Liver (tissue), 9 donors: ENCODE measurements around the gene MIB2. TPM values are rescaled to one million over a fixed set of nuclear protein-coding genes. Genes with fewer than 3 reads are reported as not detected.

ENCODE experiments used
- DNase-seq: peaks from one replicate; pipeline ENCODE4 v3.0.0-alpha.2; 2017; ENCODE audit warnings: low spot score
- H3K27ac ChIP-seq, 2 donors: one replicate each; pipeline ENCODE4 v1.7.0; 2013; ENCODE audit warnings: inconsistent platforms in 2 of 2, low read length in 2 of 2, control low read depth in 1 of 2, low read depth in 1 of 2, mild to moderate bottlenecking in 1 of 2
- H3K27me3 ChIP-seq, 4 donors: one replicate each; pipeline versions ENCODE4 v1.6.1 to v1.7.0; 2013; ENCODE audit warnings: low read length in 3 of 4, inconsistent platforms in 1 of 4, mild to moderate bottlenecking in 1 of 4, moderate library complexity in 1 of 4; ENCODE audit not compliant: control insufficient read depth in 4 of 4, insufficient read depth in 4 of 4
- H3K36me3 ChIP-seq, 4 donors: one replicate each; pipeline versions ENCODE4 v1.6.1 to v1.7.0; 2013; ENCODE audit warnings: low read length in 3 of 4, mild to moderate bottlenecking in 3 of 4, low read depth in 1 of 4, moderate library complexity in 1 of 4; ENCODE audit not compliant: control insufficient read depth in 4 of 4, insufficient read depth in 3 of 4
- H3K4me1 ChIP-seq, 4 donors: one replicate each; pipeline versions ENCODE4 v1.6.1 to v1.7.0; 2013; ENCODE audit warnings: low read length in 3 of 4, mild to moderate bottlenecking in 3 of 4, moderate library complexity in 1 of 4; ENCODE audit not compliant: control insufficient read depth in 4 of 4, insufficient read depth in 4 of 4
- H3K4me3 ChIP-seq, 3 donors: one replicate each; pipeline versions ENCODE4 v1.6.1 to v1.7.0; 2013; ENCODE audit warnings: low read length in 3 of 3, control low read depth in 1 of 3, low read depth in 1 of 3, mild to moderate bottlenecking in 1 of 3
- H3K9ac ChIP-seq, 2 donors: one replicate each; pipeline ENCODE4 v1.7.0; 2013; ENCODE audit warnings: low read length in 2 of 2, mild to moderate bottlenecking in 2 of 2, moderate library complexity in 2 of 2, control low read depth in 1 of 2, low read depth in 1 of 2
- H3K9me3 ChIP-seq, 4 donors: one replicate each; pipeline versions ENCODE4 v1.6.1 to v1.7.0; 2013; ENCODE audit warnings: low read length in 3 of 4; ENCODE audit not compliant: control insufficient read depth in 4 of 4
- EGR1 ChIP-seq, 2 donors: IDR thresholded peaks; 2 replicates each; pipeline ENCODE4 v1.6.1; 2016 to 2018; ENCODE audit warnings: antibody characterized with exemption in 2 of 2, low read depth in 2 of 2
- FOXA1 ChIP-seq: IDR thresholded peaks from 2 replicates; pipeline ENCODE4 v1.6.1; 2016; ENCODE audit warnings: antibody characterized with exemption
- HNF4G ChIP-seq: IDR thresholded peaks from 2 replicates; pipeline ENCODE4 v1.6.1; 2016; ENCODE audit warnings: antibody characterized with exemption
- NR2F2 ChIP-seq: IDR thresholded peaks from 2 replicates; pipeline ENCODE4 v1.6.1; 2016; ENCODE audit warnings: antibody characterized with exemption
- TAF1 ChIP-seq: conservative IDR thresholded peaks from 2 replicates; pipeline ENCODE4 v1.6.1; 2016; ENCODE audit warnings: antibody characterized with exemption, mild to moderate bottlenecking
- WGBS: extraction: QIAGEN DNeasy Blood & Tissue Kit; methylation state at CpG from one replicate; pipeline ENCODE4 v1.1.7; 2013; 5-methylcytosine and 5-hydroxymethylcytosine counted together
- polyA plus RNA-seq, 2 donors: library from polyadenylated mRNA; stranded (reverse) in 1 of 2; unstranded in 1 of 2; fragments of 200-250 nt in 1 of 2; fragments of >200 nt in 1 of 2; fragmentation: Nextera tagmentation in 1 of 2; extraction: Ambion mirVana in 1 of 2; gene quantifications; one replicate each; pipeline versions ENCODE4 v1.2.1 to v1.2.3, GENCODE V29; 2013 to 2015
- total RNA-seq, 2 donors: library from RNA; depleted of rRNA; stranded (reverse); fragments of >200 nt; gene quantifications; one replicate each; pipeline ENCODE4 v1.2.3, GENCODE V29; 2014
- TF ChIP-seq, protein P1 (sequence below): IDR thresholded peaks from 2 replicates; pipeline ENCODE4 v1.6.1; 2016; ENCODE audit warnings: antibody characterized with exemption, mild to moderate bottlenecking
- TF ChIP-seq, protein P2 (sequence below): IDR thresholded peaks from 2 replicates; pipeline ENCODE4 v1.6.1; 2016; ENCODE audit warnings: antibody characterized with exemption
- TF ChIP-seq, protein P3 (sequence below): IDR thresholded peaks from 2 replicates; pipeline ENCODE4 v1.6.1; 2016; ENCODE audit warnings: antibody characterized with exemption
- TF ChIP-seq, protein P4 (sequence below): fragments of 150-350 bp; IDR thresholded peaks from 2 replicates; pipeline ENCODE4 v1.5.1; 2017; ENCODE audit warnings: improper control_type of control experiment, low read depth, low read length; ENCODE audit not compliant: missing input control
- donor health status: healthy.
- donor health status: healthy.
- donor health status: healthy.
- donor health status: healthy.
- donor health status: healthy.

MIB2 gene
- total and polyA plus RNA-seq, 4 donors, result 9.8 to 33.0 (median 19.2) TPM

DNA sequence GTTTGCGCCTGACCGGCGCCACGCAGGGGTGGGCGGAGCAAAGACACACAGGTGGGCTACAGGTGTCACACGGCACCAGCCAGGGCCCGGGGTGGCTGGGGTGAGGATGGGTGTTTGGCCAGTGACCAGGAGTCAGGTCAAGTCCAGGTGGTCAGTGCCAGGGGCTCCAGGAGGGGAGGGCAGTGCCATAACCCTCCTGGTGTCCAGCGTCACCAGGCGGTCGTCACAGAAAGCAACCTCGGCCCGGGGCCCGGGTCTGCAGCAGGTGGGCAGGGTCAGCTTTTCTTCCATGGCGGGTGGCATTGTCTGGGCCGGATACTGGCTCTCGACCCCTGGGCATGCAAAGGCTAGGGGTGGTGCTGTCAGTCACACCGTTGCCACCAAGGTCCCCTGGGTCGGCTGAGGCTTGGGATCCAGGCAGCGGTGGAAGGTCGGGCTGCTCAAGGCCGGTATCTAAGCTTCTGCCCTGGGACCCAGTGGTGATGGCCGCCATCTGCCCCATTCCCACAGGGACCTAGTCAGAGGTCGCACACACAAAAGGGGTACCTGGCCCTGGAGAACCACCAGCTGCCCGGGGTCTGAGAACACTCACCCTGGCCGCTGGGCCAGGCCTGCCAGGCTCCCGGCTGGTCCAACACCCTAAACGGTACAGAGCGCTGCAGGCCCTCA, 17.1 kb upstream of the MIB2 start (continued):
- TF ChIP-seq, protein P1, sequence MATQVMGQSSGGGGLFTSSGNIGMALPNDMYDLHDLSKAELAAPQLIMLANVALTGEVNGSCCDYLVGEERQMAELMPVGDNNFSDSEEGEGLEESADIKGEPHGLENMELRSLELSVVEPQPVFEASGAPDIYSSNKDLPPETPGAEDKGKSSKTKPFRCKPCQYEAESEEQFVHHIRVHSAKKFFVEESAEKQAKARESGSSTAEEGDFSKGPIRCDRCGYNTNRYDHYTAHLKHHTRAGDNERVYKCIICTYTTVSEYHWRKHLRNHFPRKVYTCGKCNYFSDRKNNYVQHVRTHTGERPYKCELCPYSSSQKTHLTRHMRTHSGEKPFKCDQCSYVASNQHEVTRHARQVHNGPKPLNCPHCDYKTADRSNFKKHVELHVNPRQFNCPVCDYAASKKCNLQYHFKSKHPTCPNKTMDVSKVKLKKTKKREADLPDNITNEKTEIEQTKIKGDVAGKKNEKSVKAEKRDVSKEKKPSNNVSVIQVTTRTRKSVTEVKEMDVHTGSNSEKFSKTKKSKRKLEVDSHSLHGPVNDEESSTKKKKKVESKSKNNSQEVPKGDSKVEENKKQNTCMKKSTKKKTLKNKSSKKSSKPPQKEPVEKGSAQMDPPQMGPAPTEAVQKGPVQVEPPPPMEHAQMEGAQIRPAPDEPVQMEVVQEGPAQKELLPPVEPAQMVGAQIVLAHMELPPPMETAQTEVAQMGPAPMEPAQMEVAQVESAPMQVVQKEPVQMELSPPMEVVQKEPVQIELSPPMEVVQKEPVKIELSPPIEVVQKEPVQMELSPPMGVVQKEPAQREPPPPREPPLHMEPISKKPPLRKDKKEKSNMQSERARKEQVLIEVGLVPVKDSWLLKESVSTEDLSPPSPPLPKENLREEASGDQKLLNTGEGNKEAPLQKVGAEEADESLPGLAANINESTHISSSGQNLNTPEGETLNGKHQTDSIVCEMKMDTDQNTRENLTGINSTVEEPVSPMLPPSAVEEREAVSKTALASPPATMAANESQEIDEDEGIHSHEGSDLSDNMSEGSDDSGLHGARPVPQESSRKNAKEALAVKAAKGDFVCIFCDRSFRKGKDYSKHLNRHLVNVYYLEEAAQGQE, result no peak
- TF ChIP-seq HNF4G (no peak), NR2F2 (no peak)
- TF ChIP-seq, protein P2, sequence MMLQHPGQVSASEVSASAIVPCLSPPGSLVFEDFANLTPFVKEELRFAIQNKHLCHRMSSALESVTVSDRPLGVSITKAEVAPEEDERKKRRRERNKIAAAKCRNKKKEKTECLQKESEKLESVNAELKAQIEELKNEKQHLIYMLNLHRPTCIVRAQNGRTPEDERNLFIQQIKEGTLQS, result no peak
- TF ChIP-seq, protein P3, sequence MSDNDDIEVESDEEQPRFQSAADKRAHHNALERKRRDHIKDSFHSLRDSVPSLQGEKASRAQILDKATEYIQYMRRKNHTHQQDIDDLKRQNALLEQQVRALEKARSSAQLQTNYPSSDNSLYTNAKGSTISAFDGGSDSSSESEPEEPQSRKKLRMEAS, result no peak

DNA sequence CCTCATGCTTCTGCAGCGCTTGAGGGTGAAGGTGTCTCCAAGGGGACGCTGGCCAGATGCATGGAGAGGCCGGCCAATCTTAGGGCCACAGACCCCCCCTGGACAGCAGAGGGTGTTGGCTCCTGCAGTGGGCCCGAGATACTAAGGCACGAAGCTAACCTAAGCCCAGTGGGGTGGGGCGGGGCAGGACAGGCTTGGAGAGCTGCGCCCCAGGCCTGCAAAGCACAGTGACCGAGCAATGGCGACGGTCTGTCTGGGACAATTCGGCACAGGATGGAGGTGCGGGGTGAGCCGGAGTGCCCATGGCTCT, 16.6 kb upstream of the MIB2 start:
- no peak overlapping the region for H3K9ac ChIP-seq
- no peak overlapping the region for H3K27ac ChIP-seq
- 79% methylated on average over 13 of the region's 13 CpGs for WGBS
- H3K4me3 ChIP-seq, result no peak overlapping the region
- H3K9me3 ChIP-seq, result no peaks in the 10 kb centered on the region
- no peaks in the 10 kb centered on the region for H3K36me3 ChIP-seq
- TF ChIP-seq HNF4G, result no peak
- TF ChIP-seq, protein P3, result no peak
- TF ChIP-seq TAF1, result no peak
- TF ChIP-seq FOXA1, result no peak
- TF ChIP-seq, protein P1, result no peak
- no peak for TF ChIP-seq EGR1 (IDR thresholded peaks at IDR 0.05; ENCODE audit: low read depth in 2 of 2)
- TF ChIP-seq, protein P2, result no peak
- TF ChIP-seq, protein P4, sequence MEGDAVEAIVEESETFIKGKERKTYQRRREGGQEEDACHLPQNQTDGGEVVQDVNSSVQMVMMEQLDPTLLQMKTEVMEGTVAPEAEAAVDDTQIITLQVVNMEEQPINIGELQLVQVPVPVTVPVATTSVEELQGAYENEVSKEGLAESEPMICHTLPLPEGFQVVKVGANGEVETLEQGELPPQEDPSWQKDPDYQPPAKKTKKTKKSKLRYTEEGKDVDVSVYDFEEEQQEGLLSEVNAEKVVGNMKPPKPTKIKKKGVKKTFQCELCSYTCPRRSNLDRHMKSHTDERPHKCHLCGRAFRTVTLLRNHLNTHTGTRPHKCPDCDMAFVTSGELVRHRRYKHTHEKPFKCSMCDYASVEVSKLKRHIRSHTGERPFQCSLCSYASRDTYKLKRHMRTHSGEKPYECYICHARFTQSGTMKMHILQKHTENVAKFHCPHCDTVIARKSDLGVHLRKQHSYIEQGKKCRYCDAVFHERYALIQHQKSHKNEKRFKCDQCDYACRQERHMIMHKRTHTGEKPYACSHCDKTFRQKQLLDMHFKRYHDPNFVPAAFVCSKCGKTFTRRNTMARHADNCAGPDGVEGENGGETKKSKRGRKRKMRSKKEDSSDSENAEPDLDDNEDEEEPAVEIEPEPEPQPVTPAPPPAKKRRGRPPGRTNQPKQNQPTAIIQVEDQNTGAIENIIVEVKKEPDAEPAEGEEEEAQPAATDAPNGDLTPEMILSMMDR, result no peak
- peaks cover 0 to 11% (median 2%) of the 10 kb centered on the region in 4 donors for H3K27me3 ChIP-seq
- H3K4me1 ChIP-seq, result peaks cover 2 to 22% (median 13%) of the 10 kb centered on the region in 4 donors
- DNase-seq, result no peak
